IMR-90 (cell line): ENCODE results near the gene DZIP3. TPM values are rescaled to one million over a fixed set of nuclear protein-coding genes. Genes with fewer than 3 reads are reported as not detected.

ENCODE experiments used
- ATAC-seq: fragments of 200-7000 bp; cut with Tn5 transposase; 2 replicates; pipeline ENCODE4 v1.9.1; 2020; ENCODE audit warnings: low read depth, mild to moderate bottlenecking, moderate library complexity
- BruUV-seq: library from RNA; stranded (reverse); fragments of 400-500 nt; replicated peaks from 2 replicates; lab custom pipeline; 2021; lab: Mats Ljungman, UMichigan
- CTCF ChIA-PET: fragments of 300-600 bp; formaldehyde crosslinking; extraction: SDS; loops from one replicate; lab custom pipeline; 2021; ENCODE audit warnings: antibody characterized with exemption; lab: Yijun Ruan, JAX
- POLR2A ChIA-PET: fragments of 300-600 bp; sonication (Branson Sonifier 250); formaldehyde crosslinking; loops from one replicate; lab custom pipeline; 2022; ENCODE audit warnings: antibody characterized with exemption; ENCODE audit not compliant: unreplicated experiment; lab: Charles Lee
- DNase-seq: peaks from one replicate; pipeline ENCODE4 v3.0.0; 2013
- H2AFZ ChIP-seq: replicated peaks from 2 replicates; pipeline ENCODE3; 2013; ENCODE audit warnings: low read length, mild to moderate bottlenecking; ENCODE audit not compliant: poor library complexity
- H2AK5ac ChIP-seq: 2 replicates; pipeline ENCODE4 v1.6.1; 2013; ENCODE audit warnings: low read depth, low read length, inconsistent platforms
- H2AK9ac ChIP-seq: replicated peaks from 2 replicates; pipeline ENCODE3; 2013; ENCODE audit warnings: mild to moderate bottlenecking, low read depth, low read length, moderate library complexity; ENCODE audit not compliant: poor library complexity
- H2BK120ac ChIP-seq: 2 replicates; pipeline ENCODE4 v1.6.1; 2013; ENCODE audit warnings: low read depth, low read length, inconsistent platforms
- H2BK15ac ChIP-seq: 3 replicates; pipeline ENCODE4 v1.6.1; 2013; ENCODE audit warnings: low read depth, low read length, inconsistent platforms
- H2BK20ac ChIP-seq: 2 replicates; pipeline ENCODE4 v1.6.1; 2013; ENCODE audit warnings: low read depth, mild to moderate bottlenecking, inconsistent platforms, low read length, moderate library complexity
- H2BK5ac ChIP-seq: 2 replicates; pipeline ENCODE4 v1.6.1; 2013; ENCODE audit warnings: mild to moderate bottlenecking, low read depth, low read length, inconsistent platforms; ENCODE audit not compliant: poor library complexity, severe bottlenecking
- H3K14ac ChIP-seq: replicated peaks from 2 replicates; pipeline ENCODE4 v1.6.1; 2013; ENCODE audit warnings: low read depth, low read length, inconsistent platforms
- H3K18ac ChIP-seq: 2 replicates; pipeline ENCODE4 v1.6.1; 2013; ENCODE audit warnings: low read depth, low read length, control low read depth
- H3K23ac ChIP-seq: 2 replicates; pipeline ENCODE4 v1.6.1; 2013; ENCODE audit warnings: low read depth, low read length, inconsistent platforms
- H3K27ac ChIP-seq: 2 replicates; pipeline ENCODE4 v1.5.1; 2013; ENCODE audit warnings: mild to moderate bottlenecking, control low read depth, low read length; ENCODE audit not compliant: insufficient read depth
- H3K27me3 ChIP-seq: 2 replicates; pipeline ENCODE4 v1.6.1; 2013; ENCODE audit warnings: low read length; ENCODE audit not compliant: control insufficient read depth, insufficient read depth
- H3K36me3 ChIP-seq: 2 replicates; pipeline ENCODE4 v1.6.1; 2013; ENCODE audit warnings: low read length, mixed read lengths; ENCODE audit not compliant: control insufficient read depth, insufficient read depth
- H3K4ac ChIP-seq: 2 replicates; pipeline ENCODE4 v1.6.1; 2013; ENCODE audit warnings: low read depth, low read length, inconsistent platforms
- H3K4me1 ChIP-seq: 2 replicates; pipeline ENCODE4 v1.6.1; 2013; ENCODE audit warnings: low read length, mixed read lengths; ENCODE audit not compliant: control insufficient read depth, insufficient read depth
- H3K4me2 ChIP-seq: 2 replicates; pipeline ENCODE4 v1.6.1; 2013; ENCODE audit warnings: low read depth, mild to moderate bottlenecking, control low read depth, low read length, moderate library complexity
- H3K4me3 ChIP-seq: 2 replicates; pipeline ENCODE4 v1.5.1; 2013; ENCODE audit warnings: low read depth, mild to moderate bottlenecking, control low read depth, low read length, moderate library complexity; ENCODE audit not compliant: insufficient read depth
- H3K56ac ChIP-seq: 2 replicates; pipeline ENCODE4 v1.6.1; 2013; ENCODE audit warnings: low read length, inconsistent platforms; ENCODE audit not compliant: insufficient read depth; ENCODE audit errors: extremely low read depth
- H3K79me1 ChIP-seq, 2 experiments: 2 replicates each; pipeline ENCODE4 v1.6.1; 2013; ENCODE audit warnings: low read length in 2 of 2, inconsistent platforms in 1 of 2, low read depth in 1 of 2
- H3K9ac ChIP-seq: 2 replicates; pipeline ENCODE4 v1.6.1; 2013; ENCODE audit warnings: low read depth, low read length, control low read depth
- H3K9me1 ChIP-seq: 2 replicates; pipeline ENCODE4 v1.6.1; 2013; ENCODE audit warnings: low read length, inconsistent platforms; ENCODE audit not compliant: insufficient read depth
- H3K9me3 ChIP-seq: 2 replicates; pipeline ENCODE4 v1.6.1; 2013; ENCODE audit warnings: low read length; ENCODE audit not compliant: control insufficient read depth, insufficient read depth
- H4K20me1 ChIP-seq: 2 replicates; pipeline ENCODE4 v1.6.1; 2013; ENCODE audit warnings: low read length, inconsistent platforms; ENCODE audit not compliant: insufficient read depth
- H4K5ac ChIP-seq: 2 replicates; pipeline ENCODE4 v1.6.1; 2013; ENCODE audit warnings: mild to moderate bottlenecking, low read depth, low read length, control low read depth
- H4K8ac ChIP-seq, 2 experiments: 2 replicates each; pipeline ENCODE4 v1.6.1; 2013; ENCODE audit warnings: low read depth in 2 of 2, low read length in 2 of 2, control low read depth in 1 of 2, inconsistent platforms in 1 of 2
- H4K91ac ChIP-seq: 2 replicates; pipeline ENCODE4 v1.6.1; 2013; ENCODE audit warnings: low read depth, low read length, inconsistent platforms; ENCODE audit not compliant: insufficient read depth
- BHLHE40 ChIP-seq: fragments of 150-350 bp; IDR thresholded peaks from 2 replicates; pipeline ENCODE4 v1.6.1; 2016; ENCODE audit warnings: mild to moderate bottlenecking, low read depth, low read length
- CEBPB ChIP-seq: IDR thresholded peaks from 2 replicates; pipeline ENCODE4 v1.6.1; 2012; ENCODE audit warnings: low read depth, low read length, improper control_type of control experiment
- CHD1 ChIP-seq: IDR thresholded peaks from 2 replicates; pipeline ENCODE4 v1.6.1; 2012; ENCODE audit warnings: low read depth, low read length, improper control_type of control experiment
- FOS ChIP-seq: fragments of 150-350 bp; IDR thresholded peaks from 2 replicates; pipeline ENCODE4 v1.6.1; 2016; ENCODE audit warnings: low read depth, low read length
- MAFK ChIP-seq: IDR thresholded peaks from 2 replicates; pipeline ENCODE4 v1.6.1; 2012; ENCODE audit warnings: low read depth, low read length, improper control_type of control experiment
- MAZ ChIP-seq: IDR thresholded peaks from 2 replicates; pipeline ENCODE4 v1.6.1; 2012; ENCODE audit warnings: low read depth, mild to moderate bottlenecking, low read length, improper control_type of control experiment, moderate library complexity, borderline replicate concordance
- MXI1 ChIP-seq: IDR thresholded peaks from 2 replicates; pipeline ENCODE4 v1.6.1; 2012; ENCODE audit warnings: low read depth, mild to moderate bottlenecking, low read length, moderate library complexity, borderline replicate concordance
- NFE2L2 ChIP-seq: fragments of 150-350 bp; IDR thresholded peaks from 2 replicates; pipeline ENCODE4 v1.6.1; 2016; ENCODE audit warnings: low read depth, mild to moderate bottlenecking, low read length
- POLR2A ChIP-seq: IDR thresholded peaks from 2 replicates; pipeline ENCODE4 v1.6.1; 2012; ENCODE audit warnings: mild to moderate bottlenecking, low read depth, low read length
- RAD21 ChIP-seq: IDR thresholded peaks from 2 replicates; pipeline ENCODE4 v1.6.1; 2012; ENCODE audit warnings: low read length, improper control_type of control experiment
- RCOR1 ChIP-seq: IDR thresholded peaks from 2 replicates; pipeline ENCODE4 v1.6.1; 2012; ENCODE audit warnings: mild to moderate bottlenecking, low read length, improper control_type of control experiment; ENCODE audit not compliant: insufficient replicate concordance
- RFX5 ChIP-seq: IDR thresholded peaks from 2 replicates; pipeline ENCODE4 v1.8.0; 2012; ENCODE audit warnings: low read depth, mild to moderate bottlenecking, low read length, moderate library complexity
- SMC3 ChIP-seq: fragments of 150-350 bp; IDR thresholded peaks from 2 replicates; pipeline ENCODE4 v1.6.1; 2016; ENCODE audit warnings: low read depth, mild to moderate bottlenecking, antibody characterized with exemption, low read length, moderate library complexity
- WGBS, 2 experiments: methylation state at CpG; one replicate each; pipeline versions ENCODE4 v1.1.5 to v1.1.7; 2013; ENCODE audit warnings: missing lambda C conversion rate in 2 of 2; ENCODE audit not compliant: insufficient read length in 1 of 2; ENCODE audit errors: extremely low coverage in 2 of 2; 5-methylcytosine and 5-hydroxymethylcytosine counted together
- dilution Hi-C: fragments of 300-500 bp; cut with HindIII; formaldehyde crosslinking; loops from one replicate; pipeline ENCODE4 v1.14.3; 2018; ENCODE audit warnings: low sequenced_read_pairs; ENCODE audit not compliant: unreplicated experiment
- in situ Hi-C: fragments of 300-500 bp; cut with MboI; formaldehyde crosslinking; loops from 3 replicates; pipeline ENCODE4 v1.14.3; 2019; ENCODE audit warnings: low sequenced_read_pairs, inconsistent platforms, mixed read lengths
- intact Hi-C: fragments of 100-400 bp; cut with micrococcal nuclease; formaldehyde crosslinking; loops from 2 replicates; pipeline ENCODE4 v1.10.0; 2022
- polyA plus RNA-seq, 3 experiments: library from polyadenylated mRNA; depleted of rRNA; stranded (reverse); fragments of >200 nt; gene quantifications; 2 replicates each; pipeline ENCODE4 v1.2.3, GENCODE V29; 2012; ENCODE audit warnings: low replicate concordance in 1 of 3
- total RNA-seq: library from RNA; depleted of rRNA; stranded (reverse); fragments of >200 nt; gene quantifications from 2 replicates; pipeline ENCODE4 v1.2.3, GENCODE V29; 2012
- TF ChIP-seq, protein P1 (sequence below): fragments of 150-350 bp; IDR thresholded peaks from 2 replicates; pipeline ENCODE4 v1.6.1; 2017; ENCODE audit warnings: mild to moderate bottlenecking, antibody characterized with exemption, low read length, low read depth
- TF ChIP-seq, protein P2 (sequence below): fragments of 150-350 bp; IDR thresholded peaks from 2 replicates; pipeline ENCODE4 v1.6.1; 2016; ENCODE audit warnings: low read depth, mild to moderate bottlenecking, low read length, moderate library complexity, borderline replicate concordance
- TF ChIP-seq, protein P3 (sequence below): conservative IDR thresholded peaks from 2 replicates; pipeline ENCODE4 v1.5.1; 2012; ENCODE audit warnings: mild to moderate bottlenecking, low read depth, low read length, improper control_type of control experiment

DZIP3 gene
- total and polyA plus RNA-seq, 2 of the 4 experiments (the other 2 are of a cell fraction), result 7.0 to 9.9 TPM

DNA sequence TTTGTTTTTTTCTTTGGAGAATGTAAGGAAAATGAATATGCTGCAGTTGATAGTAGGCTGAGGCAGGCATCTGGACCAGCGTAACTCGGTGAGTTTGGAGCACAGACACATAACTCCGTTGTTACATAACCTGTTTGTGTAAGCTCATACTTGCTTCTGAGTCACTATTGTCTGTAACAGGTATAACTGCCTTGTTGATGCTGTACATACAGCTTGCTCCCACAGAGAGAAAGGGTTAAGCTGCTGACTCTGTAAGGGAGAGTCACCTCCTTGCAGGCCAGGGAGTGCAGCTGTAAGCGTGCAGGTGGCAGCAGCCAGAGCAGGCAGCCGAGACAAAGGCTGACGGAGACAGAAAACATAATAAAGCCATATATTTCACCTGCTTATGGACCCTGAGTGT, 147.3 kb downstream of the DZIP3 start:
- in situ Hi-C loops, result no loop called here

More for the DNA sequence above, 147.3 kb downstream of the DZIP3 start:
- H3K9me1 ChIP-seq, result no peaks in the 10 kb centered on the region
- no peak overlapping the region for H3K27ac ChIP-seq
- intact Hi-C loops (no loop called here), dilution Hi-C loops (no loop called here)
- H3K4me3 ChIP-seq, result no peak overlapping the region
- H3K27me3 ChIP-seq, result no peaks in the 10 kb centered on the region
- H3K4me2 ChIP-seq, result no peak overlapping the region
- DNase-seq (no peak), ATAC-seq (no peak)
- H2AK9ac ChIP-seq, result no peak overlapping the region
- BruUV-seq, result no TSS peak
- no peak overlapping the region for H3K23ac ChIP-seq
- H3K14ac ChIP-seq, result no peak overlapping the region
- H4K20me1 ChIP-seq, result no peaks in the 10 kb centered on the region
- H3K4me1 ChIP-seq, result no peaks in the 10 kb centered on the region
- ChIA-PET CTCF (no interaction called here), POLR2A (no interaction called here)
- no peak overlapping the region for H2AK5ac ChIP-seq
- TF ChIP-seq FOS, result no peak
- TF ChIP-seq RAD21, result no peak
- no peak for TF ChIP-seq NFE2L2
- TF ChIP-seq POLR2A, result no peak
- TF ChIP-seq, protein P1, sequence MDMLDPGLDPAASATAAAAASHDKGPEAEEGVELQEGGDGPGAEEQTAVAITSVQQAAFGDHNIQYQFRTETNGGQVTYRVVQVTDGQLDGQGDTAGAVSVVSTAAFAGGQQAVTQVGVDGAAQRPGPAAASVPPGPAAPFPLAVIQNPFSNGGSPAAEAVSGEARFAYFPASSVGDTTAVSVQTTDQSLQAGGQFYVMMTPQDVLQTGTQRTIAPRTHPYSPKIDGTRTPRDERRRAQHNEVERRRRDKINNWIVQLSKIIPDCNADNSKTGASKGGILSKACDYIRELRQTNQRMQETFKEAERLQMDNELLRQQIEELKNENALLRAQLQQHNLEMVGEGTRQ, result no peak
- no peak for TF ChIP-seq CHD1
- no peak for TF ChIP-seq CEBPB
- no peak for TF ChIP-seq SMC3
- TF ChIP-seq BHLHE40, result no peak
- TF ChIP-seq, protein P2, sequence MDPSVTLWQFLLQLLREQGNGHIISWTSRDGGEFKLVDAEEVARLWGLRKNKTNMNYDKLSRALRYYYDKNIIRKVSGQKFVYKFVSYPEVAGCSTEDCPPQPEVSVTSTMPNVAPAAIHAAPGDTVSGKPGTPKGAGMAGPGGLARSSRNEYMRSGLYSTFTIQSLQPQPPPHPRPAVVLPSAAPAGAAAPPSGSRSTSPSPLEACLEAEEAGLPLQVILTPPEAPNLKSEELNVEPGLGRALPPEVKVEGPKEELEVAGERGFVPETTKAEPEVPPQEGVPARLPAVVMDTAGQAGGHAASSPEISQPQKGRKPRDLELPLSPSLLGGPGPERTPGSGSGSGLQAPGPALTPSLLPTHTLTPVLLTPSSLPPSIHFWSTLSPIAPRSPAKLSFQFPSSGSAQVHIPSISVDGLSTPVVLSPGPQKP, result no peak
- TF ChIP-seq, protein P3, sequence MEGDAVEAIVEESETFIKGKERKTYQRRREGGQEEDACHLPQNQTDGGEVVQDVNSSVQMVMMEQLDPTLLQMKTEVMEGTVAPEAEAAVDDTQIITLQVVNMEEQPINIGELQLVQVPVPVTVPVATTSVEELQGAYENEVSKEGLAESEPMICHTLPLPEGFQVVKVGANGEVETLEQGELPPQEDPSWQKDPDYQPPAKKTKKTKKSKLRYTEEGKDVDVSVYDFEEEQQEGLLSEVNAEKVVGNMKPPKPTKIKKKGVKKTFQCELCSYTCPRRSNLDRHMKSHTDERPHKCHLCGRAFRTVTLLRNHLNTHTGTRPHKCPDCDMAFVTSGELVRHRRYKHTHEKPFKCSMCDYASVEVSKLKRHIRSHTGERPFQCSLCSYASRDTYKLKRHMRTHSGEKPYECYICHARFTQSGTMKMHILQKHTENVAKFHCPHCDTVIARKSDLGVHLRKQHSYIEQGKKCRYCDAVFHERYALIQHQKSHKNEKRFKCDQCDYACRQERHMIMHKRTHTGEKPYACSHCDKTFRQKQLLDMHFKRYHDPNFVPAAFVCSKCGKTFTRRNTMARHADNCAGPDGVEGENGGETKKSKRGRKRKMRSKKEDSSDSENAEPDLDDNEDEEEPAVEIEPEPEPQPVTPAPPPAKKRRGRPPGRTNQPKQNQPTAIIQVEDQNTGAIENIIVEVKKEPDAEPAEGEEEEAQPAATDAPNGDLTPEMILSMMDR, result no peak
- no peak for TF ChIP-seq RFX5
- no peak for TF ChIP-seq MXI1
- no peak for TF ChIP-seq MAFK
- TF ChIP-seq MAZ, result no peak
- TF ChIP-seq RCOR1, result no peak
- H2BK120ac ChIP-seq, result no peak overlapping the region
- no peak overlapping the region for H3K56ac ChIP-seq
- no peak overlapping the region for H3K18ac ChIP-seq
- no peak overlapping the region for H2BK20ac ChIP-seq
- no peaks in the 10 kb centered on the region for H3K36me3 ChIP-seq
- no peak overlapping the region for H4K8ac ChIP-seq
- H4K91ac ChIP-seq, result no peak overlapping the region
- H2AFZ ChIP-seq, result no peak overlapping the region
- no peak overlapping the region for H3K9ac ChIP-seq
- H3K79me1 ChIP-seq, result no peaks in the 10 kb centered on the region
- H2BK15ac ChIP-seq, result no peak overlapping the region
- no peaks in the 10 kb centered on the region for H3K9me3 ChIP-seq
- H4K5ac ChIP-seq, result no peak overlapping the region
- whole genome bisulfite sequencing, 2 experiments, result 86% methylated on average over 2 of the region's 6 CpGs; no CpG with 5 or more reads in 1 of the 2 experiments
- no peak overlapping the region for H2BK5ac ChIP-seq
- no peak overlapping the region for H3K4ac ChIP-seq
